NT2/D1 (cell line): ENCODE measurements around the gene MUC5AC.

ENCODE experiments used
- SUZ12 ChIP-seq: IDR thresholded peaks from 2 replicates; pipeline ENCODE4 v1.6.1; 2011; ENCODE audit not compliant: insufficient read length, insufficient read depth; ENCODE audit errors: extremely low read depth
- YY1 ChIP-seq: IDR thresholded peaks from 2 replicates; pipeline ENCODE4 v1.6.1; 2011; ENCODE audit not compliant: insufficient read length, insufficient read depth
- ZNF274 ChIP-seq: IDR thresholded peaks from 2 replicates; pipeline ENCODE4 v1.6.1; 2011; ENCODE audit warnings: mild to moderate bottlenecking, low read depth, low read length

GRCh38 chr11:1180947-1181391, 23.2 kb downstream of the MUC5AC start:
- TF ChIP-seq ZNF274, result no peak
- no peak for TF ChIP-seq YY1
- no peak for TF ChIP-seq SUZ12
